ENCODE data around the gene PRR14L.
A peak's percentile ranks its signal among the peaks of the same experiment; 100 is the strongest.

The PRR14L gene

DNA sequence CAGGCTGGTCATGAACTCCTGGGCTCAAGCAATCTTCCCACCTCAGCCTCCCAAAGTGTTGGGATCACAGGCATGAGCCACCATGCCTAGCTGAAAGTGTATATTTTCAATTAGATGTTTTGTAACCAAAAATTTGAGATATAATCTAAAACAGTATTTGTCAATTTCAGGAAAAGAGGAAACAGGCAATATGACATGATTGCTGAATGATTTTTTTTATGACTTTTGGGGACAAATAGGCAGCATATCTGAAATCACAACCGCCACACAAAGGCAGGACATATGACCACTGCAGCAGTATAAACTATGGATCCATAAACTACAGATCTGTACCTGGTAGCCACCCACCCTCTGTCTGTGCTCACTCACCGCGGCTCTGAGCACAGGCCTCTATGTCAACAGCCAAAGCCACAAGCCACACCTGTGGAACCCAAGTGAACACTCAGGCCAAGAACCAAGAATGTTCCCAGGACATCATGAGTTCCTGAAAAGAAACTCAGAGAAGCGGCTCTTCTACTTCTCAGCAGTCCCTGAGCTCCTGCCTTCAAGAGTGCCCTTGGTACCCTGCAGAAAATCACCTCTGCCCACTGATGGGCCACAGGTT, 110.4 kb downstream of the PRR14L start:
- DNase-seq (ENCODE audit: low spot score), result no peak

GRCh38 chr22:31637891-31638618, 111.9 kb downstream of the PRR14L start:
- peak; percentile 16 for DNase-seq (ENCODE audit: low spot score)

DNA sequence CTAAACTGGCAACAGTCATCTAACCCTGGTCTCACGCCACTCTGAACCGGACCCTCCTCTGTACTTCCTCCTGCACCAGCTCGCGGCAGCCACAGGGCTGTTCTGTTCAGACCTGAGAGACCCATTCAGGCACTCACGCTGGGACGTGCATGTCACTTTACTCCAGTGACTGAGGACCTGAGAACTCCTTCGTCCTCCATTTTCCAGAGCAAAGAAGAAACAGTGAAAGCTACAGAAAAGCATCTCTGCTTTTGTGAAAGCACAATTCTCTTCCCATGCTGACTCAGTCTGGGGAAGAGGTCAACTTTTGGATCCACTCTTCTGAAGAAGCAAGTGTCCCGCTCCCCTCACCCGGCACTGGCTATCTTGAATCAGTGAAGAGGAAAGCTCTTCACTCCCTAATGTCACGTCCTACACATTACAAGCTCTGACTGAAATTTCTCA, 112.5 kb downstream of the PRR14L start:
- no peak for DNase-seq (ENCODE audit: low spot score)

DNA sequence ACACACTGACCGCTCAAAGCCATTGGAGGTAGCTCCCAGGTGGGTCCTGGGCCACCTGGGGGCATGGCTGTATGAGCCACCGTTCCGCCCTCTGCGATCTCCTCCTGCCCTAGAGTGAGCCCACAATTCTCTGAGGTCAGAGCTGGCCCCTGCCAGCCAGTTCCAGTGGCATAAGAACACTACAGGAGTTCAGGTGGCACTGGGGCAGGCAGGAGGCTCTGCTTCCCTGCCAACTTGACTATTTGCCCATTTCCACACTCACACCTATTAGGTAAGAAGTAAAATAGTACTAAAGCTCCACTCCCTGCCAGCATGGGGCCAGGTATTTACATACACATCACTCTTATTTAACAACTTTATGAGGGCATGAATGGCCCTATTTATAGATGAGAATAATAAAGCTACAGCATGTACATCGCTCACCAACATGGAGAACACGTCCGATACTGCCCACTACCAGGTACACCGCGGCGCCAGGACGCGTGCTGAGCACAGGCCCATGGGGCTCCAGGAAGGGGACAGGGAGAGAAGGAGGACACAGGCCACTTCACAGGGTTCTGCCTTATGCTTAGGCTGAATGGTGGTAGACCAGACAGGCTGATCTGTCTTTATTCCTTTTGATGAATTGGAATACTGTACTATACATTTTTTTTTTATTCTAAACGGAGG, 114.2 kb downstream of the PRR14L start:
- no peak for DNase-seq (ENCODE audit: low spot score)

GRCh38 chr22:31631436-31631835, 118.5 kb downstream of the PRR14L start:
- no peak for DNase-seq (ENCODE audit: low spot score)
